ENCODE measurements around the gene AFDN. TPM values are rescaled to one million over a fixed set of nuclear protein-coding genes. Genes with fewer than 3 reads are reported as not detected.

AFDN gene
- total and polyA plus RNA-seq, 2 donors: 15.3 to 16.7 TPM

- 97% methylated on average over 36 of the region's 36 CpGs for WGBS
- no peak for DNase-seq (ENCODE audit: low read depth in 6 of 9, low spot score in 9 of 9)
- Histone ChIP-seq H3K4me3 (ENCODE audit: low read length in 2 of 2) (no peak overlapping the region), H3K27ac (ENCODE audit: low read depth in 1 of 2, low read length in 1 of 2) (no peak overlapping the region), H3K36me3 (ENCODE audit: control insufficient read depth in 2 of 2, insufficient read depth in 2 of 2, low read length in 1 of 2) (no peaks in the 10 kb centered on the region), H3K4me1 (ENCODE audit: control insufficient read depth in 2 of 2, insufficient read depth in 2 of 2, low read length in 2 of 2) (peaks cover 0 to 3% of the 10 kb centered on the region in 2 donors), H3K9me3 (ENCODE audit: control insufficient read depth in 2 of 2, insufficient read depth in 1 of 2, low read length in 1 of 2) (peaks cover 5 to 48% of the 10 kb centered on the region in 2 donors), H3K27me3 (ENCODE audit: control insufficient read depth in 2 of 2, insufficient read depth in 1 of 2, low read length in 1 of 2) (no peaks in the 10 kb centered on the region)
Measured at GRCh38 chr6:167988945-167989841, 162.5 kb downstream of the AFDN start.

GRCh38 chr6:167990016-167990945 lies 163.6 kb downstream of the AFDN start:
- DNase-seq (ENCODE audit: low read depth in 6 of 9, low spot score in 9 of 9): peak in 1 of 9 donors; percentile 23
- 95% methylated on average over 75 of the region's 75 CpGs for WGBS
- Histone ChIP-seq H3K9me3 (ENCODE audit: control insufficient read depth in 2 of 2, insufficient read depth in 1 of 2, low read length in 1 of 2) (peaks cover 5 to 48% of the 10 kb centered on the region in 2 donors), H3K4me3 (ENCODE audit: low read length in 2 of 2) (no peak overlapping the region), H3K27ac (ENCODE audit: low read depth in 1 of 2, low read length in 1 of 2) (peak overlapping the region in 1 of 2 donors; percentile 32), H3K4me1 (ENCODE audit: control insufficient read depth in 2 of 2, insufficient read depth in 2 of 2, low read length in 2 of 2) (peaks cover 0 to 3% of the 10 kb centered on the region in 2 donors), H3K36me3 (ENCODE audit: control insufficient read depth in 2 of 2, insufficient read depth in 2 of 2, low read length in 1 of 2) (no peaks in the 10 kb centered on the region), H3K27me3 (ENCODE audit: control insufficient read depth in 2 of 2, insufficient read depth in 1 of 2, low read length in 1 of 2) (no peaks in the 10 kb centered on the region)

GRCh38 chr6:167993169-167993568 lies 166.5 kb downstream of the AFDN start:
- H3K4me1 ChIP-seq (ENCODE audit: control insufficient read depth in 2 of 2, insufficient read depth in 2 of 2, low read length in 2 of 2): peaks cover 0 to 6% of the 10 kb centered on the region in 2 donors
- H3K36me3 ChIP-seq (ENCODE audit: control insufficient read depth in 2 of 2, insufficient read depth in 2 of 2, low read length in 1 of 2): no peaks in the 10 kb centered on the region
- no peaks in the 10 kb centered on the region for H3K27me3 ChIP-seq (ENCODE audit: control insufficient read depth in 2 of 2, insufficient read depth in 1 of 2, low read length in 1 of 2)
- peaks cover 5 to 26% of the 10 kb centered on the region in 2 donors for H3K9me3 ChIP-seq (ENCODE audit: control insufficient read depth in 2 of 2, insufficient read depth in 1 of 2, low read length in 1 of 2)
- 90% methylated on average over 16 of the region's 16 CpGs for WGBS
- H3K27ac ChIP-seq (ENCODE audit: low read depth in 1 of 2, low read length in 1 of 2): peak overlapping the region in 1 of 2 donors; percentile 11
- no peak overlapping the region for H3K4me3 ChIP-seq (ENCODE audit: low read length in 2 of 2)
- DNase-seq (ENCODE audit: low read depth in 6 of 9, low spot score in 9 of 9): no peak

GRCh38 chr6:167993831-167994230 lies 167.1 kb downstream of the AFDN start:
- no peak overlapping the region for H3K27ac ChIP-seq (ENCODE audit: low read depth in 1 of 2, low read length in 1 of 2)
- no peak for DNase-seq (ENCODE audit: low read depth in 6 of 9, low spot score in 9 of 9)
- 94% methylated on average over 11 of the region's 11 CpGs for WGBS
- no peak overlapping the region for H3K4me3 ChIP-seq (ENCODE audit: low read length in 2 of 2)
- peaks cover 5 to 20% of the 10 kb centered on the region in 2 donors for H3K9me3 ChIP-seq (ENCODE audit: control insufficient read depth in 2 of 2, insufficient read depth in 1 of 2, low read length in 1 of 2)
- no peaks in the 10 kb centered on the region for H3K27me3 ChIP-seq (ENCODE audit: control insufficient read depth in 2 of 2, insufficient read depth in 1 of 2, low read length in 1 of 2)
- peaks cover 0 to 6% of the 10 kb centered on the region in 2 donors for H3K4me1 ChIP-seq (ENCODE audit: control insufficient read depth in 2 of 2, insufficient read depth in 2 of 2, low read length in 2 of 2)
- no peaks in the 10 kb centered on the region for H3K36me3 ChIP-seq (ENCODE audit: control insufficient read depth in 2 of 2, insufficient read depth in 2 of 2, low read length in 1 of 2)

GRCh38 chr6:167995302-167995701 lies 168.6 kb downstream of the AFDN start:
- no peak for DNase-seq (ENCODE audit: low read depth in 6 of 9, low spot score in 9 of 9)

GRCh38 chr6:167995731-167996151 lies 169.0 kb downstream of the AFDN start:
- Histone ChIP-seq H3K4me3 (ENCODE audit: low read length in 2 of 2) (no peak overlapping the region), H3K4me1 (ENCODE audit: control insufficient read depth in 2 of 2, insufficient read depth in 2 of 2, low read length in 2 of 2) (peaks cover 0 to 6% of the 10 kb centered on the region in 2 donors), H3K9me3 (ENCODE audit: control insufficient read depth in 2 of 2, insufficient read depth in 1 of 2, low read length in 1 of 2) (peaks cover under 1 to 4% of the 10 kb centered on the region in 2 donors), H3K36me3 (ENCODE audit: control insufficient read depth in 2 of 2, insufficient read depth in 2 of 2, low read length in 1 of 2) (no peaks in the 10 kb centered on the region), H3K27ac (ENCODE audit: low read depth in 1 of 2, low read length in 1 of 2) (no peak overlapping the region), H3K27me3 (ENCODE audit: control insufficient read depth in 2 of 2, insufficient read depth in 1 of 2, low read length in 1 of 2) (no peaks in the 10 kb centered on the region)
- 97% methylated on average over 22 of the region's 22 CpGs for WGBS
- no peak for DNase-seq (ENCODE audit: low read depth in 6 of 9, low spot score in 9 of 9)

More at GRCh38 chr6:167995302-167995701, 168.6 kb downstream of the AFDN start:
- WGBS: 97% methylated on average over 12 of the region's 12 CpGs
- no peaks in the 10 kb centered on the region for H3K36me3 ChIP-seq (ENCODE audit: control insufficient read depth in 2 of 2, insufficient read depth in 2 of 2, low read length in 1 of 2)
- peaks cover 0 to 6% of the 10 kb centered on the region in 2 donors for H3K4me1 ChIP-seq (ENCODE audit: control insufficient read depth in 2 of 2, insufficient read depth in 2 of 2, low read length in 2 of 2)
- peaks cover 4 to 5% of the 10 kb centered on the region in 2 donors for H3K9me3 ChIP-seq (ENCODE audit: control insufficient read depth in 2 of 2, insufficient read depth in 1 of 2, low read length in 1 of 2)
- H3K27me3 ChIP-seq (ENCODE audit: control insufficient read depth in 2 of 2, insufficient read depth in 1 of 2, low read length in 1 of 2): no peaks in the 10 kb centered on the region
- H3K4me3 ChIP-seq (ENCODE audit: low read length in 2 of 2): no peak overlapping the region
- no peak overlapping the region for H3K27ac ChIP-seq (ENCODE audit: low read depth in 1 of 2, low read length in 1 of 2)

GRCh38 chr6:167996424-167997199 lies 169.9 kb downstream of the AFDN start:
- H3K4me3 ChIP-seq (ENCODE audit: low read length in 2 of 2): peak overlapping the region in 1 of 2 donors; percentile 18
- WGBS: 57% methylated on average over 43 of the region's 43 CpGs
- no peak for DNase-seq (ENCODE audit: low read depth in 6 of 9, low spot score in 9 of 9)
- peak overlapping the region in 1 of 2 donors; percentile 18 for H3K27ac ChIP-seq (ENCODE audit: low read depth in 1 of 2, low read length in 1 of 2)
- H3K36me3 ChIP-seq (ENCODE audit: control insufficient read depth in 2 of 2, insufficient read depth in 2 of 2, low read length in 1 of 2): no peaks in the 10 kb centered on the region
- H3K9me3 ChIP-seq (ENCODE audit: control insufficient read depth in 2 of 2, insufficient read depth in 1 of 2, low read length in 1 of 2): peaks cover 0 to 10% of the 10 kb centered on the region in 2 donors
- H3K4me1 ChIP-seq (ENCODE audit: control insufficient read depth in 2 of 2, insufficient read depth in 2 of 2, low read length in 2 of 2): peaks cover 0 to 6% of the 10 kb centered on the region in 2 donors
- H3K27me3 ChIP-seq (ENCODE audit: control insufficient read depth in 2 of 2, insufficient read depth in 1 of 2, low read length in 1 of 2): no peaks in the 10 kb centered on the region

GRCh38 chr6:167997642-167998041 lies 170.9 kb downstream of the AFDN start, which contains the start of gene KIF25:
TSS of gene KIF25 (plus strand) at chr6:167997671. CDS start at chr6:168029586, 31,915 bp downstream.
- Histone ChIP-seq H3K27ac (ENCODE audit: low read depth in 1 of 2, low read length in 1 of 2) (peak within 1 kb of the TSS in 1 of 2 donors; percentile 18), H3K4me3 (ENCODE audit: low read length in 2 of 2) (peak within 1 kb of the TSS in 1 of 2 donors; percentile 18), H3K9me3 (ENCODE audit: control insufficient read depth in 2 of 2, insufficient read depth in 1 of 2, low read length in 1 of 2) (peaks cover 0 to 15% of the 10 kb centered on the region in 2 donors)

More at GRCh38 chr6:167997642-167998041, 170.9 kb downstream of the AFDN start, which contains the start of gene KIF25:
- no peak for DNase-seq (ENCODE audit: low read depth in 6 of 9, low spot score in 9 of 9)
- no peaks in the 10 kb centered on the region for H3K27me3 ChIP-seq (ENCODE audit: control insufficient read depth in 2 of 2, insufficient read depth in 1 of 2, low read length in 1 of 2)
- peaks cover 0 to 6% of the 10 kb centered on the region in 2 donors for H3K4me1 ChIP-seq (ENCODE audit: control insufficient read depth in 2 of 2, insufficient read depth in 2 of 2, low read length in 2 of 2)
- 94% methylated on average over 9 of the region's 9 CpGs for WGBS
- no peaks in the 10 kb centered on the region for H3K36me3 ChIP-seq (ENCODE audit: control insufficient read depth in 2 of 2, insufficient read depth in 2 of 2, low read length in 1 of 2)

All from thymus (tissue), 11 donors.